PFSK-1 (cell line): ENCODE measurements around the gene DAGLA.

ENCODE experiments used
- POLR2AphosphoS5 ChIP-seq: IDR thresholded peaks from 2 replicates; pipeline ENCODE4 v1.6.1; 2012; ENCODE audit warnings: low read depth, mild to moderate bottlenecking, control low read depth, low read length, moderate library complexity
- REST ChIP-seq, 2 experiments: IDR thresholded peaks; 2 replicates each; pipeline versions ENCODE4 v1.6.1 to v1.8.0; 2011 to 2012; ENCODE audit warnings: low read depth in 2 of 2, low read length in 2 of 2, control low read depth in 1 of 2, inconsistent platforms in 1 of 2, mild to moderate bottlenecking in 1 of 2, moderate library complexity in 1 of 2; ENCODE audit not compliant: insufficient read depth in 1 of 2
- SIN3A ChIP-seq: IDR thresholded peaks from 2 replicates; pipeline ENCODE4 v1.6.1; 2012; ENCODE audit warnings: mild to moderate bottlenecking, low read length, moderate library complexity, borderline replicate concordance; ENCODE audit not compliant: insufficient read depth
- TAF1 ChIP-seq: IDR thresholded peaks from 2 replicates; pipeline ENCODE4 v1.6.1; 2012; ENCODE audit warnings: low read length, control low read depth, borderline replicate concordance; ENCODE audit not compliant: insufficient read depth

- TF ChIP-seq POLR2AphosphoS5 (no peak), REST (IDR thresholded peaks at IDR 0.05; ENCODE audit: insufficient read depth in 1 of 2, low read depth in 2 of 2, low read length in 2 of 2) (no peak), TAF1 (no peak), SIN3A (no peak)
Observed at GRCh38 chr11:61718621-61719302, 38.6 kb downstream of the DAGLA start.
